Trophoblast cell (in vitro differentiated cells and primary cell): ENCODE measurements around the gene FREM3.

Experiments
- DNase-seq, 2 donors: peaks; one replicate each; pipeline ENCODE4 v3.0.0-alpha.2; 2016
- H2AFZ ChIP-seq: 2 replicates; pipeline ENCODE4 v1.6.1; 2013; ENCODE audit warnings: low read length, moderate library complexity, mild to moderate bottlenecking; ENCODE audit not compliant: insufficient read depth, poor library complexity
- H2AK5ac ChIP-seq: 2 replicates; pipeline ENCODE4 v1.6.1; 2013; ENCODE audit warnings: mild to moderate bottlenecking, low read length
- H2BK120ac ChIP-seq: 2 replicates; pipeline ENCODE4 v1.6.1; 2013; ENCODE audit warnings: low read length, mild to moderate bottlenecking, moderate library complexity; ENCODE audit not compliant: insufficient read depth, poor library complexity
- H2BK12ac ChIP-seq: 2 replicates; pipeline ENCODE4 v1.6.1; 2013; ENCODE audit warnings: mild to moderate bottlenecking, low read length, moderate library complexity
- H2BK5ac ChIP-seq: 2 replicates; pipeline ENCODE4 v1.6.1; 2013; ENCODE audit warnings: low read length, low read depth, moderate library complexity, mild to moderate bottlenecking; ENCODE audit not compliant: poor library complexity
- H3K14ac ChIP-seq: 2 replicates; pipeline ENCODE4 v1.6.1; 2013; ENCODE audit warnings: mild to moderate bottlenecking, low read length
- H3K18ac ChIP-seq: 2 replicates; pipeline ENCODE4 v1.6.1; 2013; ENCODE audit warnings: mild to moderate bottlenecking, low read length
- H3K23ac ChIP-seq: 2 replicates; pipeline ENCODE4 v1.6.1; 2013; ENCODE audit warnings: low read length
- H3K27ac ChIP-seq: 2 replicates; pipeline ENCODE4 v1.5.1; 2013; ENCODE audit warnings: low read depth, mild to moderate bottlenecking, inconsistent platforms, low read length, moderate library complexity
- H3K27me3 ChIP-seq: 2 replicates; pipeline ENCODE4 v1.6.1; 2013; ENCODE audit warnings: inconsistent platforms, mild to moderate bottlenecking, low read length, moderate library complexity; ENCODE audit not compliant: insufficient read depth
- H3K36me3 ChIP-seq, 2 experiments: 1 replicate in 1 of 2; 2 replicates in 1 of 2; pipeline ENCODE4 v1.6.1; 2013; ENCODE audit warnings: low read length in 2 of 2, mild to moderate bottlenecking in 2 of 2, moderate library complexity in 1 of 2; ENCODE audit not compliant: insufficient read depth in 2 of 2, control insufficient read depth in 1 of 2
- H3K4ac ChIP-seq: 2 replicates; pipeline ENCODE4 v1.6.1; 2013; ENCODE audit warnings: low read depth, mild to moderate bottlenecking, low read length, moderate library complexity
- H3K4me1 ChIP-seq, 2 experiments: 1 replicate in 1 of 2; 2 replicates in 1 of 2; pipeline ENCODE4 v1.6.1; 2013; ENCODE audit warnings: low read length in 2 of 2, mild to moderate bottlenecking in 2 of 2, moderate library complexity in 1 of 2; ENCODE audit not compliant: insufficient read depth in 2 of 2, control insufficient read depth in 1 of 2
- H3K4me2 ChIP-seq: 2 replicates; pipeline ENCODE4 v1.6.1; 2013; ENCODE audit warnings: inconsistent platforms, mild to moderate bottlenecking, low read length, moderate library complexity
- H3K4me3 ChIP-seq: 2 replicates; pipeline ENCODE4 v1.5.1; 2013; ENCODE audit warnings: mild to moderate bottlenecking, low read depth, low read length, inconsistent platforms
- H3K79me1 ChIP-seq: one replicate; pipeline ENCODE4 v1.6.1; 2013; ENCODE audit warnings: low read length
- H3K79me2 ChIP-seq: 2 replicates; pipeline ENCODE4 v1.6.1; 2013; ENCODE audit warnings: low read length, mild to moderate bottlenecking; ENCODE audit not compliant: control insufficient read depth, insufficient read depth, poor library complexity
- H3K9ac ChIP-seq: 2 replicates; pipeline ENCODE4 v1.6.1; 2013; ENCODE audit warnings: mild to moderate bottlenecking, low read length
- H3K9me3 ChIP-seq: 2 replicates; pipeline ENCODE4 v1.6.1; 2013; ENCODE audit warnings: low read depth, mild to moderate bottlenecking, control low read depth, inconsistent platforms, low read length; ENCODE audit not compliant: insufficient read depth
- H4K12ac ChIP-seq: 2 replicates; pipeline ENCODE4 v1.6.1; 2013; ENCODE audit warnings: low read depth, mild to moderate bottlenecking, low read length, moderate library complexity
- H4K8ac ChIP-seq: 2 replicates; pipeline ENCODE4 v1.6.1; 2013; ENCODE audit warnings: low read depth, mild to moderate bottlenecking, low read length, moderate library complexity
- H4K91ac ChIP-seq: one replicate; pipeline ENCODE4 v1.6.1; 2013; ENCODE audit warnings: low read depth, mild to moderate bottlenecking, low read length, moderate library complexity
- WGBS: extraction: QIAGEN DNeasy Blood & Tissue Kit; methylation state at CpG from one replicate; pipeline ENCODE4 v1.1.7; 2013; ENCODE audit warnings: missing lambda C conversion rate; ENCODE audit not compliant: insufficient read length, insufficient coverage; ENCODE audit errors: extremely low coverage; 5-methylcytosine and 5-hydroxymethylcytosine counted together

The FREM3 gene

DNA sequence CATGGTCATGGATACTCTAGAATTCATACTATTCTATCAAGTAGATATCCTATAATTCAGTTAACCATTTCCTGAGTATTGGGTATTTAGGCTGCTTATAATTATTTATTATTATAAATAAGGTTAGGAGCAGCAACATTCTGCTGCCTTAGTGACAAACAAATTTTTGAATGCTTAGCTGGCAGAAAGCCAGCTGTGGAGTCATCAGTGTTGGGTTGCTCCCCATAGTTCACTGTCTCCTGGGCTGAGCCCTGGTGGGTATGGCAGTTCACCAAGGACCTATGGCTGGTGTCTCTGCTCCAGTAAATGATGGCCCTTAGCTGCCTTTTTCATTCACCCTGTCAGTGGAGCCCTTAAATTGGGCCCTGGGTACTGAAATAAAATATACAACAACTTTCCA, 125.1 kb downstream of the FREM3 start:
- no peak overlapping the region for H2AFZ ChIP-seq
- H2BK120ac ChIP-seq = no peak overlapping the region
- no peaks in the 10 kb centered on the region for H3K36me3 ChIP-seq
- H2BK5ac ChIP-seq = no peak overlapping the region
- H3K27me3 ChIP-seq = no peaks in the 10 kb centered on the region
- H2AK5ac ChIP-seq = no peak overlapping the region
- no peak overlapping the region for H3K4me3 ChIP-seq
- H3K18ac ChIP-seq = no peak overlapping the region
- no peaks in the 10 kb centered on the region for H3K79me2 ChIP-seq
- H3K4me1 ChIP-seq = no peaks in the 10 kb centered on the region
- no peak overlapping the region for H4K12ac ChIP-seq
- no peak overlapping the region for H3K14ac ChIP-seq
- H2BK12ac ChIP-seq = no peak overlapping the region
- H3K27ac ChIP-seq = no peak overlapping the region
- H4K91ac ChIP-seq = no peak overlapping the region
- no peak overlapping the region for H3K4me2 ChIP-seq
- no peak overlapping the region for H4K8ac ChIP-seq
- no peak for DNase-seq
- H3K9me3 ChIP-seq = no peaks in the 10 kb centered on the region
- H3K79me1 ChIP-seq = no peaks in the 10 kb centered on the region
- H3K4ac ChIP-seq = no peak overlapping the region
- H3K9ac ChIP-seq = no peak overlapping the region
- H3K23ac ChIP-seq = no peak overlapping the region

DNA sequence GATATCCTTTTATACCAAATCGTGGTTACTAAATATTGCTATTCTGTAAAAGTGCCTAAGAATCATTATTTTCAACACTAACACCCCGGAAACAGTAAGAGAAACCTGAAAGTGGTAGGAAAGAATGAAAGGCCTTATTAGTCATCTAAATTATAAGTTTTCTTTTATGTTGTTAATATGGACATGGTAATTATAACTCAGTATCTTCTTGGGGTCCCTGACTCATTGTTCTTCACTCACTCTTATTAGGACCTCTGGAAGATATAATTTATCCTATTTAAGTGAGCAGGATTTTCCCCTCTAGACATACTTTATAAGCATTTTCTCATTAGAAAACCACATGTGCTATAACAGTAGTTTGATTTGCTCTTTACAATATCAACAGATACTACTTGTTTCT, 136.0 kb downstream of the FREM3 start:
- no peaks in the 10 kb centered on the region for H3K27me3 ChIP-seq
- no peak overlapping the region for H3K4me2 ChIP-seq
- no peak overlapping the region for H3K4me3 ChIP-seq
- no peak overlapping the region for H3K18ac ChIP-seq
- no peaks in the 10 kb centered on the region for H3K79me2 ChIP-seq
- no peak overlapping the region for H2BK120ac ChIP-seq
- no peak overlapping the region for H3K4ac ChIP-seq
- DNase-seq = no peak
- H3K14ac ChIP-seq = no peak overlapping the region
- no peak overlapping the region for H2AFZ ChIP-seq
- no peaks in the 10 kb centered on the region for H3K79me1 ChIP-seq
- no peak overlapping the region for H4K12ac ChIP-seq
- no peak overlapping the region for H2AK5ac ChIP-seq
- no peak overlapping the region for H2BK12ac ChIP-seq
- H4K91ac ChIP-seq = no peak overlapping the region
- H4K8ac ChIP-seq = no peak overlapping the region
- H2BK5ac ChIP-seq = no peak overlapping the region
- no CpG with 5 or more reads among the region's 2 CpGs for WGBS
- H3K36me3 ChIP-seq = no peaks in the 10 kb centered on the region
- no peaks in the 10 kb centered on the region for H3K9me3 ChIP-seq
- H3K27ac ChIP-seq = no peak overlapping the region
- H3K4me1 ChIP-seq = no peaks in the 10 kb centered on the region
- no peak overlapping the region for H3K23ac ChIP-seq
- H3K9ac ChIP-seq = no peak overlapping the region

DNA sequence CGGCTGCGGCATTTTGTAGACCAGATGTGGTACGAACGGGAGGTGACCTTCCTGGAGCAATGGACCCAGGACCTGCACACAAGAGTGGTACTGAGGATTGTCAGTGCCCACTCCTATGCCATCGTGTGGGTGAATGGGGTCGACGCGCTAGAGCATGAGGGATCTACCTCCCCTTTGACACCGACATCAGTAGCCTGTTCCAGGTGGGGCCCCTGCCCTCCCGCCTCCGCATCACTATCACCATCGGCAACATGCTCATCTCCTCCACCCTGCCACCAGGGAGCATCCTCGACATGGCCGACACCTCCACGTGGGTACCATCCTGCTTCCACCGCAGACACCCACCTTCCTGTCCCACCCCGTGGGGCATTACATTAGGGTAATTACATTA, 140.7 kb downstream of the FREM3 start:
- Histone ChIP-seq H3K4me2 (no peak overlapping the region), H4K12ac (no peak overlapping the region), H3K9ac (no peak overlapping the region), H4K8ac (no peak overlapping the region), H3K36me3 (no peaks in the 10 kb centered on the region), H3K79me2 (no peaks in the 10 kb centered on the region), H3K18ac (no peak overlapping the region), H2BK5ac (no peak overlapping the region), H3K9me3 (no peaks in the 10 kb centered on the region), H2BK120ac (no peak overlapping the region), H4K91ac (no peak overlapping the region), H3K27me3 (no peaks in the 10 kb centered on the region), H3K14ac (no peak overlapping the region), H3K23ac (no peak overlapping the region), H3K4me3 (no peak overlapping the region), H2AK5ac (no peak overlapping the region), H3K4me1 (no peaks in the 10 kb centered on the region), H3K4ac (no peak overlapping the region), H2AFZ (no peak overlapping the region), H3K79me1 (no peaks in the 10 kb centered on the region), H2BK12ac (no peak overlapping the region), H3K27ac (no peak overlapping the region)
- DNase-seq = no peak
- WGBS = no CpG with 5 or more reads among the region's 17 CpGs

DNA sequence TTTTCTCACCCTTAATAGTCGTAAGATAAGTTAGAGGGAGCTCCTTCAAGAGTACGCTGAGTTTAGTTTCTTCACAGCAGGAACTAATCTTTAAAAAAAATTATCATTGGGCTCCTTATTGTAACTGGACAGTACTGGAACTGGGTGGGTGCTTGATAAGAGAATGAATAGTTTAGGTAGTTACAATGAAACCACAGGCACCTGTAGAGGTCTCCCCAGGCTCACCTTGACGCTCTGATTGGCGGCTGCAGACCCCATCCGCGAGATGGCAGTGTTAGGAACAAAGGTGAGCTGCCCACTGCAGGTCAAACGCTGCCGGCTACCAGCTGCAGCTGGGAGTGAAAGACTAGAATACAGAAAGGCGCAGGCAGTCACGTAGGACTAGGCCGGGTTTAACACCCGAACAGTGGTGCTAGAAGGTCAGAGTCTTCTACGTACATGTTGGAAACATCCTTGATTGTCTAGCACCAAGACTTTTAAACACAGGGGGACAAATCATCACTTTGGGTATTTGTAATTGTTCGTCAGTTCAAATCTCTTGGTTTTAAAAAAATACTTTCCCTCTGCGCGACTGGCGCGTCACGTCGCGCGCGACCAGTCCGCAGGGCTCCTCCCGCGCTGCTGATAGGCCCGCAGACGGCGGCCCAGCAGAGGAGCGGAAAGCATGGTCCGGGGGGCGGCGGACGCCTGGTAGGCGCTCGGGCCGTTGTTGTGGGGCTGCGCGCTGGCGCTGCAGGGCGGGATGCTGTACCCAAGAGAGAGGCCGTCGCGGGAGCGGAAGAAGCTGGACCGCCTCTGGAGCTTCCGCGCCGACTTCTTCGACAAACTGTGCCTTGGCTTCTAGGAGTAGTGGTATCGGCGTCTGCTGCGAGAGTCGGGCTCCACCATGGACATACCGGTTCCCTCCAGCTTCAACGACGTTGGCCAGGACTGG, 141.4 kb downstream of the FREM3 start:
- no peak overlapping the region for H2BK5ac ChIP-seq
- no CpG with 5 or more reads among the region's 57 CpGs for WGBS

More for the DNA sequence above, 141.4 kb downstream of the FREM3 start:
- no peak overlapping the region for H4K91ac ChIP-seq
- H2BK120ac ChIP-seq = no peak overlapping the region
- peak; percentile 79 to 82 for DNase-seq
- no peaks in the 10 kb centered on the region for H3K79me1 ChIP-seq
- no peaks in the 10 kb centered on the region for H3K9me3 ChIP-seq
- H3K4me2 ChIP-seq = no peak overlapping the region
- no peak overlapping the region for H4K8ac ChIP-seq
- H3K4me1 ChIP-seq = no peaks in the 10 kb centered on the region
- no peak overlapping the region for H3K14ac ChIP-seq
- no peak overlapping the region for H3K18ac ChIP-seq
- no peak overlapping the region for H2AFZ ChIP-seq
- H3K27me3 ChIP-seq = no peaks in the 10 kb centered on the region
- H2BK12ac ChIP-seq = no peak overlapping the region
- H3K23ac ChIP-seq = no peak overlapping the region
- H3K36me3 ChIP-seq = no peaks in the 10 kb centered on the region
- no peak overlapping the region for H3K4ac ChIP-seq
- H2AK5ac ChIP-seq = no peak overlapping the region
- no peak overlapping the region for H4K12ac ChIP-seq
- H3K27ac ChIP-seq = no peak overlapping the region
- no peak overlapping the region for H3K4me3 ChIP-seq
- no peaks in the 10 kb centered on the region for H3K79me2 ChIP-seq
- no peak overlapping the region for H3K9ac ChIP-seq
